ENCODE data around the gene PSTPIP2. TPM values are rescaled to one million over a fixed set of nuclear protein-coding genes. Genes with fewer than 3 reads are reported as not detected.

Gene PSTPIP2
- total and polyA plus RNA-seq, 2 of the 13 experiments (the other 11 are each of a cell fraction or from before 2014, with no cell fraction given) = 0.25 to 0.27 TPM

DNA sequence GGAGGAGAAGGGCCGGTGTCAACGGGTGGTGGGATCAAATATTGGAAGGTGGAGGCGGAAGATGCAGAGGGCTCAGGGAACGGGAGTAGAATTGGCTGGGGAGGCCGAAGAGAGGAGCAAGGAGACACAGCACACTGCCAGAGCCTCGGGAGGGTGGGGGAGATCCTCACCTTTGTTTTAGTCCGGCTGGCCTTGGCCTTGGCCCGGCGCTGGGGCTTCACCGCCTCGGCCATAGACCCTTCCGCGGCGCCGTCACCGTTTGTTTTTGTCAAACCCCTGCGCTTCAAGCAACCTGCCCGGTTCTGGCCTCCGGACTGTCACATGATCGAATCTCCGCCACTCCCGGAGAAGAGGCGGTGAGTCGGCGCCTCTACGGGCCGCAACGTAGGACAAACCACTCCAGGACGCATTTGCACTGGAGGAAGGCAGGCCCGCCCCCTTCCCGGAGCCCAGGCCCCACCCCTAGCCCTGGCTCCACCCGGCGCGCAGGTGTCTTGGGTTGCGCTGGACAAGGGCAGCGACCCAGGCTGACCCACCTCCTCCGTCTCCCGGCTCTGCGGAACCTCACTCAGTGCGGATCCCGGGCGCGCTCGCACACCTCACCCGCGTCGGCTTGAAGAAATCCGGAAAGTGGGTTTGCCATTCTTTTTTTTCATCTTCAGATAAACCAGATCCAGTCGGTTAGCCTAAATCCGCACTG, 104.9 kb downstream of the PSTPIP2 start, which contains the start of gene EPG5 (continued):
- TF ChIP-seq ZFP82 (CRISPR knock-in tag; IDR thresholded peaks at IDR 0.05; ENCODE audit: borderline replicate concordance) (0 out of 2 replicates have a peak, but pooled peaks have one; percentile 49), FOXP1 (IDR thresholded peaks at IDR 0.05) (no peak), FOXP1 (CRISPR knock-in tag; IDR thresholded peaks at IDR 0.05) (0 out of 2 replicates have a peak, but pooled peaks have one; percentile 5), DPF2 (CRISPR knock-in tag; IDR thresholded peaks at IDR 0.05; ENCODE audit: borderline replicate concordance, low read depth) (no peak), ATF7-NPFF (CRISPR knock-in tag; IDR thresholded peaks at IDR 0.05; ENCODE audit: low read depth) (peak; percentile 42; the same call in 1 of the 2 replicates), ZNF605 (CRISPR knock-in tag; IDR thresholded peaks at IDR 0.05) (peak; percentile 11; the same call in 1 of the 2 replicates), MED8 (CRISPR knock-in tag; IDR thresholded peaks at IDR 0.05; ENCODE audit: insufficient replicate concordance) (no peak), SCMH1 (CRISPR knock-in tag; IDR thresholded peaks at IDR 0.05; ENCODE audit: borderline replicate concordance) (no peak), ZNF501 (CRISPR knock-in tag; IDR thresholded peaks at IDR 0.05) (peak; percentile 56), CREM (IDR thresholded peaks at IDR 0.05) (peak; percentile 67), CREM (CRISPR knock-in tag; IDR thresholded peaks at IDR 0.05) (no peak), PCBP2 (optimal IDR thresholded peaks at IDR 0.05; ENCODE audit: low read depth, low read length, poor library complexity, severe bottlenecking) (no peak), ZNF562 (CRISPR knock-in tag; IDR thresholded peaks at IDR 0.05; ENCODE audit: borderline replicate concordance) (no peak), SMC3 (IDR thresholded peaks at IDR 0.05; ENCODE audit: low read length) (no peak), ZNF350 (CRISPR knock-in tag; IDR thresholded peaks at IDR 0.05; ENCODE audit: borderline replicate concordance, low read depth) (peak; percentile 70), MXD4 (CRISPR knock-in tag; IDR thresholded peaks at IDR 0.05) (0 out of 2 replicates have a peak, but pooled peaks have one; percentile 61), NFKBIZ (CRISPR knock-in tag; IDR thresholded peaks at IDR 0.05) (no peak), HMG20B (CRISPR knock-in tag; conservative IDR thresholded peaks at IDR 0.05) (no peak), ZNF777 (CRISPR knock-in tag; IDR thresholded peaks at IDR 0.05) (no peak), ZNF496 (CRISPR knock-in tag; IDR thresholded peaks at IDR 0.05; ENCODE audit: insufficient replicate concordance) (no peak), KLF12 (CRISPR knock-in tag; IDR thresholded peaks at IDR 0.05; ENCODE audit: borderline replicate concordance) (no peak), ZNF883 (CRISPR knock-in tag; IDR thresholded peaks at IDR 0.05; ENCODE audit: not compliant biosample characterization) (peak; percentile 54), SNAI1 (CRISPR knock-in tag; IDR thresholded peaks at IDR 0.05; ENCODE audit: borderline replicate concordance) (no peak), PTBP1 (IDR thresholded peaks at IDR 0.05; ENCODE audit: low read depth, low read length, poor library complexity, severe bottlenecking) (no peak)
- TF ChIP-seq, protein P1, sequence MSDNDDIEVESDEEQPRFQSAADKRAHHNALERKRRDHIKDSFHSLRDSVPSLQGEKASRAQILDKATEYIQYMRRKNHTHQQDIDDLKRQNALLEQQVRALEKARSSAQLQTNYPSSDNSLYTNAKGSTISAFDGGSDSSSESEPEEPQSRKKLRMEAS (IDR thresholded peaks at IDR 0.05) = peak; percentile 63; the same call in 1 of the 2 replicates
- TF ChIP-seq, protein P2, sequence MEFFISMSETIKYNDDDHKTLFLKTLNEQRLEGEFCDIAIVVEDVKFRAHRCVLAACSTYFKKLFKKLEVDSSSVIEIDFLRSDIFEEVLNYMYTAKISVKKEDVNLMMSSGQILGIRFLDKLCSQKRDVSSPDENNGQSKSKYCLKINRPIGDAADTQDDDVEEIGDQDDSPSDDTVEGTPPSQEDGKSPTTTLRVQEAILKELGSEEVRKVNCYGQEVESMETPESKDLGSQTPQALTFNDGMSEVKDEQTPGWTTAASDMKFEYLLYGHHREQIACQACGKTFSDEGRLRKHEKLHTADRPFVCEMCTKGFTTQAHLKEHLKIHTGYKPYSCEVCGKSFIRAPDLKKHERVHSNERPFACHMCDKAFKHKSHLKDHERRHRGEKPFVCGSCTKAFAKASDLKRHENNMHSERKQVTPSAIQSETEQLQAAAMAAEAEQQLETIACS (CRISPR knock-in tag; IDR thresholded peaks at IDR 0.05) = no peak
- TF ChIP-seq, protein P3, sequence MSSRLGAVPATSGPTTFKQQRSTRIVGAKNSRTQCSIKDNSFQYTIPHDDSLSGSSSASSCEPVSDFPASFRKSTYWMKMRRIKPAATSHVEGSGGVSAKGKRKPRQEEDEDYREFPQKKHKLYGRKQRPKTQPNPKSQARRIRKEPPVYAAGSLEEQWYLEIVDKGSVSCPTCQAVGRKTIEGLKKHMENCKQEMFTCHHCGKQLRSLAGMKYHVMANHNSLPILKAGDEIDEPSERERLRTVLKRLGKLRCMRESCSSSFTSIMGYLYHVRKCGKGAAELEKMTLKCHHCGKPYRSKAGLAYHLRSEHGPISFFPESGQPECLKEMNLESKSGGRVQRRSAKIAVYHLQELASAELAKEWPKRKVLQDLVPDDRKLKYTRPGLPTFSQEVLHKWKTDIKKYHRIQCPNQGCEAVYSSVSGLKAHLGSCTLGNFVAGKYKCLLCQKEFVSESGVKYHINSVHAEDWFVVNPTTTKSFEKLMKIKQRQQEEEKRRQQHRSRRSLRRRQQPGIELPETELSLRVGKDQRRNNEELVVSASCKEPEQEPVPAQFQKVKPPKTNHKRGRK (CRISPR knock-in tag; IDR thresholded peaks at IDR 0.05) = no peak

All from HepG2 (cell line).